GM12878 (cell line): Measurements from ENCODE around the gene UBTF. TPM values are rescaled to one million over a fixed set of nuclear protein-coding genes. Genes with fewer than 3 reads are reported as not detected.
A peak's percentile ranks its signal among the peaks of the same experiment; 100 is the strongest.

Experiments
- BMI1 ChIP-seq: fragments of 450-650 bp; IDR thresholded peaks from 2 replicates; pipeline ENCODE4 v1.6.1; 2016; ENCODE audit warnings: mild to moderate bottlenecking, moderate library complexity, borderline replicate concordance
- CHD4 ChIP-seq: fragments of 200-600 bp; sonication (generic); IDR thresholded peaks from 2 replicates; pipeline ENCODE4 v1.6.1; 2016; ENCODE audit warnings: mild to moderate bottlenecking
- CREM ChIP-seq: IDR thresholded peaks from 2 replicates; pipeline ENCODE4 v1.6.1; 2014; ENCODE audit warnings: antibody characterized with exemption, low read depth
- ELK1 ChIP-seq: IDR thresholded peaks from 2 replicates; pipeline ENCODE4 v1.6.1; 2012; ENCODE audit warnings: low read depth, low read length, improper control_type of control experiment
- IKZF1 ChIP-seq: fragments of 450-650 bp; conservative IDR thresholded peaks from 2 replicates; pipeline ENCODE4 v1.6.1; 2017; ENCODE audit warnings: antibody characterized with exemption, mild to moderate bottlenecking
- MEF2B ChIP-seq: fragments of 450-650 bp; IDR thresholded peaks from 2 replicates; pipeline ENCODE4 v1.6.1; 2018; ENCODE audit warnings: mild to moderate bottlenecking, moderate library complexity; ENCODE audit not compliant: partially characterized antibody, poor library complexity, severe bottlenecking
- MTA2 ChIP-seq: fragments of 450-650 bp; IDR thresholded peaks from 2 replicates; pipeline ENCODE4 v1.6.1; 2016; ENCODE audit warnings: low read depth, mild to moderate bottlenecking, moderate library complexity
- MTA3 ChIP-seq: IDR thresholded peaks from 2 replicates; pipeline ENCODE4 v1.6.1; 2012; ENCODE audit warnings: low read length, inconsistent platforms, borderline replicate concordance
- NFXL1 ChIP-seq: fragments of 450-650 bp; IDR thresholded peaks from 2 replicates; pipeline ENCODE4 v1.6.1; 2017; ENCODE audit warnings: antibody characterized with exemption, mild to moderate bottlenecking, borderline replicate concordance
- NFYA ChIP-seq: IDR thresholded peaks from 2 replicates; pipeline ENCODE4 v1.6.1; 2011; ENCODE audit warnings: low read depth, mild to moderate bottlenecking, low read length, improper control_type of control experiment, borderline replicate concordance
- PAX8 ChIP-seq: fragments of 450-650 bp; IDR thresholded peaks from 2 replicates; pipeline ENCODE4 v1.6.1; 2017; ENCODE audit warnings: mild to moderate bottlenecking, moderate library complexity
- PKNOX1 ChIP-seq: fragments of 450-650 bp; IDR thresholded peaks from 2 replicates; pipeline ENCODE4 v1.6.1; 2016; ENCODE audit warnings: mild to moderate bottlenecking
- RAD21 ChIP-seq: IDR thresholded peaks from 2 replicates; pipeline ENCODE4 v1.6.1; 2011; ENCODE audit warnings: mild to moderate bottlenecking, low read depth, low read length, moderate library complexity; ENCODE audit not compliant: insufficient read depth
- RBBP5 ChIP-seq: fragments of 200-600 bp; sonication (generic); conservative IDR thresholded peaks from 2 replicates; pipeline ENCODE4 v1.6.1; 2016
- RCOR1 ChIP-seq: conservative IDR thresholded peaks from 2 replicates; pipeline ENCODE4 v1.6.1; 2012; ENCODE audit warnings: low read depth, low read length, improper control_type of control experiment
- SKIL ChIP-seq: fragments of 450-650 bp; IDR thresholded peaks from 2 replicates; pipeline ENCODE4 v1.6.1; 2017; ENCODE audit warnings: mild to moderate bottlenecking, low read depth, inconsistent platforms; ENCODE audit not compliant: poor library complexity, severe bottlenecking
- SREBF1 ChIP-seq: IDR thresholded peaks from 2 replicates; pipeline ENCODE4 v1.6.1; 2012; ENCODE audit warnings: mild to moderate bottlenecking, low read length
- SREBF2 ChIP-seq: IDR thresholded peaks from 2 replicates; pipeline ENCODE4 v1.6.1; 2012; ENCODE audit warnings: mild to moderate bottlenecking, low read length
- STAT1 ChIP-seq: fragments of 450-650 bp; conservative IDR thresholded peaks from 2 replicates; pipeline ENCODE4 v1.6.1; 2014; ENCODE audit warnings: antibody characterized with exemption, mild to moderate bottlenecking
- SUPT20H ChIP-seq: IDR thresholded peaks from 2 replicates; pipeline ENCODE4 v1.6.1; 2011; ENCODE audit warnings: low read depth, mild to moderate bottlenecking, low read length, moderate library complexity, borderline replicate concordance; ENCODE audit not compliant: control insufficient read depth
- TAF1 ChIP-seq: IDR thresholded peaks from 2 replicates; pipeline ENCODE4 v1.6.1; 2011; ENCODE audit warnings: mild to moderate bottlenecking, low read depth, low read length, borderline replicate concordance
- ZNF207 ChIP-seq: fragments of 450-650 bp; IDR thresholded peaks from 2 replicates; pipeline ENCODE4 v1.6.1; 2014; ENCODE audit warnings: antibody characterized with exemption, mild to moderate bottlenecking, borderline replicate concordance
- ZNF592 ChIP-seq: fragments of 450-650 bp; IDR thresholded peaks from 2 replicates; pipeline ENCODE4 v1.6.1; 2017; ENCODE audit warnings: mild to moderate bottlenecking, moderate library complexity
- ZSCAN29 ChIP-seq: fragments of 450-650 bp; IDR thresholded peaks from 2 replicates; pipeline ENCODE4 v1.6.1; 2017; ENCODE audit warnings: mild to moderate bottlenecking, moderate library complexity
- polyA plus RNA-seq, 11 experiments: library from polyadenylated mRNA; depleted of rRNA in 4 of 11; unstranded in 6 of 11; stranded (reverse) in 5 of 11; fragments of >200 nt; fragmentation: Nextera tagmentation in 4 of 11; fragmentation: Illumina TruSeq in 1 of 11; extraction: Ambion mirVana in 4 of 11; extraction: Trizol in 1 of 11; gene quantifications; 1 replicate in 1 of 11; 2 replicates in 10 of 11; pipeline versions ENCODE4 v1.2.1 to v1.2.3, GENCODE V29; 2011 to 2016; ENCODE audit warnings: inconsistent platforms in 2 of 11, missing spikeins in 2 of 11, low read depth in 1 of 11
- total RNA-seq, 4 experiments: library from RNA; depleted of rRNA in 3 of 4; stranded (reverse); fragments of >200 nt in 3 of 4; fragmentation: Illumina TruSeq in 1 of 4; extraction: Trizol in 1 of 4; gene quantifications; 2 replicates each; pipeline versions ENCODE4 v1.2.1 to v1.2.3, GENCODE V29; 2013 to 2021

UBTF gene
- total and polyA plus RNA-seq, 10 of the 15 experiments (the other 5 are each of a cell fraction or from before 2014, with no cell fraction given), result 2.2 to 124 (median 79.6) TPM

- TF ChIP-seq RBBP5 (no peak), SUPT20H (no peak), MTA2 (no peak), MEF2B (no peak), SREBF2 (no peak), ZNF592 (no peak), IKZF1 (peak; percentile 27; the same call in 1 of the 2 replicates), RCOR1 (no peak), ZNF207 (no peak), SKIL (no peak), NFXL1 (no peak), RAD21 (peak; percentile 16; the same call in 1 of the 2 replicates), TAF1 (no peak), NFYA (no peak), ELK1 (no peak), SREBF1 (no peak), PAX8 (no peak), BMI1 (no peak), CHD4 (no peak), PKNOX1 (no peak), ZSCAN29 (no peak), STAT1 (no peak), CREM (no peak), MTA3 (no peak)
Observed at GRCh38 chr17:44222112-44222869, 2.8 kb upstream of the UBTF start (continued).
